GM18858 (cell line): ENCODE measurements around the gene POLD1.
"Not testable (repeated sequence)": the region's sequence is repeated elsewhere in the genome, so short reads cannot be mapped to it uniquely, and the experiment has no call there.

Experiments used
- ATAC-seq: cut with Tn5 transposase; IDR thresholded peaks from one replicate; pipeline ENCODE4 v1.9.1; 2021; ENCODE audit not compliant: unreplicated experiment

POLD1 gene

GRCh38 chr19:50433201-50434180 is 49.3 kb downstream of the POLD1 start:
- no peak for ATAC-seq

- ATAC-seq: no peak
Measured at GRCh38 chr19:50434525-50434924, 50.4 kb downstream of the POLD1 start.

GRCh38 chr19:50435221-50435620 is 51.1 kb downstream of the POLD1 start:
- ATAC-seq: no peak

GRCh38 chr19:50435627-50436026 is 51.5 kb downstream of the POLD1 start:
- ATAC-seq: no peak

GRCh38 chr19:50437862-50438449 is 53.8 kb downstream of the POLD1 start:
- no peak for ATAC-seq

- ATAC-seq: not testable (repeated sequence)
Measured at GRCh38 chr19:50439130-50439529, 55.0 kb downstream of the POLD1 start.

GRCh38 chr19:50444059-50444458 is 59.9 kb downstream of the POLD1 start:
- no peak for ATAC-seq

- no peak for ATAC-seq
Measured at GRCh38 chr19:50447053-50447452, 62.9 kb downstream of the POLD1 start.

- no peak for ATAC-seq
Measured at GRCh38 chr19:50447750-50448149, 63.6 kb downstream of the POLD1 start.

GRCh38 chr19:50449236-50449899 is 65.2 kb downstream of the POLD1 start:
- no peak for ATAC-seq

GRCh38 chr19:50450369-50451222 is 66.4 kb downstream of the POLD1 start:
- no peak for ATAC-seq

GRCh38 chr19:50451223-50451534 is 67.0 kb downstream of the POLD1 start:
- no peak for ATAC-seq

GRCh38 chr19:50453243-50453642 is 69.1 kb downstream of the POLD1 start:
- no peak for ATAC-seq

GRCh38 chr19:50455992-50456391 is 71.8 kb downstream of the POLD1 start:
- ATAC-seq: no peak

- no peak for ATAC-seq
Measured at GRCh38 chr19:50457300-50457699, 73.2 kb downstream of the POLD1 start.

GRCh38 chr19:50458396-50459066 is 74.4 kb downstream of the POLD1 start:
- no peak for ATAC-seq

GRCh38 chr19:50459067-50459456 is 74.9 kb downstream of the POLD1 start:
- no peak for ATAC-seq

- no peak for ATAC-seq
Measured at GRCh38 chr19:50459638-50460037, 75.5 kb downstream of the POLD1 start.

- ATAC-seq: no peak
Measured at GRCh38 chr19:50460161-50460765, 76.1 kb downstream of the POLD1 start.
